Measurements from ENCODE around the gene NKX1-2.

GRCh38 chr10:124429576-124429975 is 20.3 kb downstream of the NKX1-2 start:
- TF ChIP-seq POLR2A (IDR thresholded peaks at IDR 0.05), result no peak
- no peak for TF ChIP-seq CTCF (IDR thresholded peaks at IDR 0.05)

Data from breast epithelium (tissue), 3 donors.